ENCODE results near the gene OR4D2.

GRCh38 chr17:58181796-58182195 lies 15.0 kb downstream of the OR4D2 start:
- TF ChIP-seq CTCF (IDR thresholded peaks at IDR 0.05) (no peak), POLR2A (IDR thresholded peaks at IDR 0.05) (no peak)
